Panc1 (cell line): Measurements from ENCODE around the gene KRTAP10-6. TPM values are rescaled to one million over a fixed set of nuclear protein-coding genes. Genes with fewer than 3 reads are reported as not detected.

ENCODE experiments used
- ATAC-seq: fragments of 200-7000 bp; cut with Tn5 transposase; 2 replicates; pipeline ENCODE4 v1.9.1; 2020; ENCODE audit warnings: mild to moderate bottlenecking, moderate library complexity
- BruUV-seq: library from RNA; stranded (reverse); fragments of 400-500 nt; replicated peaks from 2 replicates; lab custom pipeline; 2021; lab: Mats Ljungman, UMichigan
- CTCF ChIA-PET: fragments of 300-600 bp; sonication (Branson Sonifier 250); formaldehyde crosslinking; loops from one replicate; lab custom pipeline; 2022; ENCODE audit warnings: antibody characterized with exemption; lab: Charles Lee
- POLR2A ChIA-PET: fragments of 300-600 bp; sonication (Branson Sonifier 250); formaldehyde crosslinking; loops from one replicate; lab custom pipeline; 2022; ENCODE audit warnings: antibody characterized with exemption; lab: Charles Lee
- DNase-seq: peaks from one replicate; pipeline ENCODE4 v3.0.0-alpha.2; 2010; ENCODE audit warnings: low read depth, low spot score
- H3K27ac ChIP-seq: 2 replicates; pipeline ENCODE4 v1.5.1; 2011; ENCODE audit warnings: mild to moderate bottlenecking, low read length, inconsistent platforms
- H3K27me3 ChIP-seq: fragments of 200-500 bp; sonication (Bioruptor generic); 2 replicates; pipeline ENCODE4 v1.6.0; 2014; ENCODE audit warnings: low read length, inconsistent platforms; ENCODE audit not compliant: control insufficient read depth, insufficient read depth
- H3K36me3 ChIP-seq: fragments of 200-500 bp; sonication (Bioruptor generic); 2 replicates; pipeline ENCODE4 v1.5.1; 2014; ENCODE audit warnings: inconsistent platforms, mild to moderate bottlenecking, low read length, moderate library complexity; ENCODE audit not compliant: control insufficient read depth, insufficient read depth
- H3K4me1 ChIP-seq: 2 replicates; pipeline ENCODE4 v1.5.1; 2011; ENCODE audit warnings: inconsistent platforms, mild to moderate bottlenecking, low read length, moderate library complexity; ENCODE audit not compliant: control insufficient read depth, insufficient read depth
- H3K4me3 ChIP-seq, 2 experiments: 2 replicates each; pipeline ENCODE4 v1.5.1; 2011 to 2012; ENCODE audit warnings: low read depth in 2 of 2, low read length in 2 of 2, mild to moderate bottlenecking in 2 of 2, inconsistent platforms in 1 of 2, moderate library complexity in 1 of 2
- H3K9me3 ChIP-seq: fragments of 200-500 bp; sonication (Bioruptor generic); 2 replicates; pipeline ENCODE4 v1.5.1; 2014; ENCODE audit warnings: low read depth, mild to moderate bottlenecking, inconsistent platforms, low read length, moderate library complexity; ENCODE audit not compliant: control insufficient read depth, insufficient read depth
- CTCF ChIP-seq: fragments of 450-650 bp; IDR thresholded peaks from 2 replicates; pipeline ENCODE4 v1.5.1; 2017; ENCODE audit warnings: mild to moderate bottlenecking
- POLR2AphosphoS5 ChIP-seq: IDR thresholded peaks from 2 replicates; pipeline ENCODE4 v1.6.1; 2012; ENCODE audit warnings: mild to moderate bottlenecking, low read depth, low read length, moderate library complexity
- REST ChIP-seq, 2 experiments: IDR thresholded peaks; 2 replicates each; pipeline ENCODE4 v1.6.1; 2011 to 2012; ENCODE audit warnings: low read depth in 2 of 2, control low read depth in 1 of 2, low read length in 1 of 2, mild to moderate bottlenecking in 1 of 2, moderate library complexity in 1 of 2; ENCODE audit not compliant: insufficient read depth in 1 of 2
- SIN3A ChIP-seq: IDR thresholded peaks from 2 replicates; pipeline ENCODE4 v1.6.1; 2012; ENCODE audit warnings: low read depth, mild to moderate bottlenecking, low read length, moderate library complexity, borderline replicate concordance; ENCODE audit not compliant: insufficient read depth
- TCF7L2 ChIP-seq: IDR thresholded peaks from 2 replicates; pipeline ENCODE4 v1.6.1; 2011; ENCODE audit warnings: mild to moderate bottlenecking, low read depth, low read length, inconsistent platforms
- in situ Hi-C: cut with HindIII; loops from 2 replicates; pipeline ENCODE4 v1.10.0; 2016; ENCODE audit warnings: low sequenced_read_pairs, low pct_unique_long_range_greater_than_20kb
- intact Hi-C: fragments of 100-400 bp; cut with micrococcal nuclease; formaldehyde crosslinking; loops from one replicate; pipeline ENCODE4 v1.10.0; 2022; ENCODE audit not compliant: unreplicated experiment
- total RNA-seq: library from RNA; stranded (reverse); gene quantifications from one replicate; pipeline ENCODE4 v1.2.1, GENCODE V29; 2021; ENCODE audit not compliant: unreplicated experiment

KRTAP10-6 gene
- total RNA-seq, 1 experiment from 2014 or later = not detected

GRCh38 chr21:44576025-44576420, 16.3 kb downstream of the KRTAP10-6 start:
- CTCF ChIA-PET = no interaction called here
- no peak for TF ChIP-seq POLR2AphosphoS5
- TF ChIP-seq SIN3A = no peak
- no peak for TF ChIP-seq CTCF
- TF ChIP-seq REST (IDR thresholded peaks at IDR 0.05; ENCODE audit: insufficient read depth in 1 of 2, low read depth in 2 of 2, low read length in 1 of 2) = no peak
- TF ChIP-seq TCF7L2 = no peak
- Histone ChIP-seq H3K4me3 (no peak overlapping the region), H3K4me1 (peaks cover 5% of the 10 kb centered on the region; the same call in 1 of the 2 replicates), H3K27ac (no peak overlapping the region), H3K27me3 (no peaks in the 10 kb centered on the region), H3K9me3 (0 out of 2 replicates have a peak, but pooled peaks cover under 1% of the 10 kb centered on the region), H3K36me3 (no peaks in the 10 kb centered on the region)
- POLR2A ChIA-PET = no interaction called here
- intact Hi-C loops (no loop called here), in situ Hi-C loops (no loop called here)
- no TSS peak for BruUV-seq
- no peak for DNase-seq
- no peak for ATAC-seq

GRCh38 chr21:44575307-44576024, 16.8 kb downstream of the KRTAP10-6 start:
- ChIA-PET CTCF (no interaction called here), POLR2A (no interaction called here)
- DNase-seq (no peak), ATAC-seq (no peak)
- Histone ChIP-seq H3K4me3 (no peak overlapping the region), H3K9me3 (no peaks in the 10 kb centered on the region), H3K27me3 (no peaks in the 10 kb centered on the region), H3K4me1 (peaks cover 5% of the 10 kb centered on the region; the same call in 1 of the 2 replicates), H3K27ac (no peak overlapping the region), H3K36me3 (no peaks in the 10 kb centered on the region)
- intact Hi-C loops = no loop called here
- no TSS peak for BruUV-seq
- in situ Hi-C loops = no loop called here
- TF ChIP-seq REST (IDR thresholded peaks at IDR 0.05; ENCODE audit: insufficient read depth in 1 of 2, low read depth in 2 of 2, low read length in 1 of 2) = no peak
- TF ChIP-seq CTCF = no peak
